ENCODE data around the gene CARD14.

- no peak for TF ChIP-seq POLR2AphosphoS5 (IDR thresholded peaks at IDR 0.05; ENCODE audit: low read depth, low read length)
- TF ChIP-seq REST (IDR thresholded peaks at IDR 0.05; ENCODE audit: insufficient read depth in 1 of 2, low read depth in 2 of 2, low read length in 2 of 2): no peak
- no peak for TF ChIP-seq TAF1 (IDR thresholded peaks at IDR 0.05; ENCODE audit: borderline replicate concordance, insufficient read depth, low read length)
- TF ChIP-seq SIN3A (IDR thresholded peaks at IDR 0.05; ENCODE audit: borderline replicate concordance, insufficient read depth, low read length): no peak
Measured at GRCh38 chr17:80195141-80195540, 25.3 kb downstream of the CARD14 start.
